MV-4-11 (cell line): Measurements from ENCODE around the gene CCDC170.
"Not testable (repeated sequence)": the region's sequence is repeated elsewhere in the genome, so short reads cannot be mapped to it uniquely, and the experiment has no call there.

ENCODE experiments used
- DNase-seq: peaks from one replicate; lab custom pipeline; 2025; lab: John Stamatoyannopoulos, UW

CCDC170 gene

GRCh38 chr6:151494235-151494935 lies 568 bp downstream of the CCDC170 start:
- peak; percentile 49 for DNase-seq

- DNase-seq: no peak
Measured at GRCh38 chr6:151494936-151495320, 1.1 kb downstream of the CCDC170 start.

- DNase-seq: no peak
Measured at GRCh38 chr6:151495380-151495779, 1.6 kb downstream of the CCDC170 start.

- peak; percentile 85 for DNase-seq
Measured at GRCh38 chr6:151497905-151498304, 4.1 kb downstream of the CCDC170 start.

GRCh38 chr6:151498327-151498726 lies 4.5 kb downstream of the CCDC170 start:
- DNase-seq: peak; percentile 94

- no peak for DNase-seq
Measured at GRCh38 chr6:151499551-151499950, 5.7 kb downstream of the CCDC170 start.

- DNase-seq: no peak
Measured at GRCh38 chr6:151501511-151502136, 7.8 kb downstream of the CCDC170 start.

- peak; percentile 63 for DNase-seq
Measured at GRCh38 chr6:151502499-151502898, 8.7 kb downstream of the CCDC170 start.

- peak; percentile 59 for DNase-seq
Measured at GRCh38 chr6:151506761-151507160, 12.9 kb downstream of the CCDC170 start.

GRCh38 chr6:151509048-151509447 lies 15.2 kb downstream of the CCDC170 start:
- DNase-seq: no peak

- DNase-seq: peak; percentile 96
Measured at GRCh38 chr6:151512481-151512880, 18.7 kb downstream of the CCDC170 start.

- peak; percentile 73 for DNase-seq
Measured at GRCh38 chr6:151514000-151514730, 20.3 kb downstream of the CCDC170 start.

- DNase-seq: not testable (repeated sequence)
Measured at GRCh38 chr6:151518992-151519391, 25.2 kb downstream of the CCDC170 start.

- no peak for DNase-seq
Measured at GRCh38 chr6:151523034-151523433, 29.2 kb downstream of the CCDC170 start.

GRCh38 chr6:151524059-151524458 lies 30.2 kb downstream of the CCDC170 start:
- DNase-seq: no peak

- no peak for DNase-seq
Measured at GRCh38 chr6:151534576-151534975, 40.8 kb downstream of the CCDC170 start.

- DNase-seq: no peak
Measured at GRCh38 chr6:151535476-151536187, 41.8 kb downstream of the CCDC170 start.

GRCh38 chr6:151536188-151536479 lies 42.3 kb downstream of the CCDC170 start:
- no peak for DNase-seq

GRCh38 chr6:151537556-151537955 lies 43.7 kb downstream of the CCDC170 start:
- DNase-seq: no peak

- DNase-seq: no peak
Measured at GRCh38 chr6:151539506-151540268, 45.9 kb downstream of the CCDC170 start.

GRCh38 chr6:151544453-151544852 lies 50.6 kb downstream of the CCDC170 start:
- DNase-seq: no peak

- not testable (repeated sequence) for DNase-seq
Measured at GRCh38 chr6:151544884-151545283, 51.1 kb downstream of the CCDC170 start.
